Measurements from ENCODE around the gene GABRG3. TPM values are rescaled to one million over a fixed set of nuclear protein-coding genes. Genes with fewer than 3 reads are reported as not detected.

The GABRG3 gene
- total RNA-seq, 1 donor from 2014 or later, result 2.6 TPM

GRCh38 chr15:27124287-27124871 is 153.4 kb downstream of the GABRG3 start:
- DNase-seq (ENCODE audit: extremely low spot score, unreplicated experiment), result no peak
- no peak for TF ChIP-seq CTCF (conservative IDR thresholded peaks at IDR 0.05)
- Mint-ChIP-seq H3K4me1 (ENCODE audit: unreplicated experiment) (peaks cover 26% of the 10 kb centered on the region), H3K36me3 (no peaks in the 10 kb centered on the region), H3K4me3 (no peak overlapping the region), H3K27ac (no peak overlapping the region), H3K9me3 (no peaks in the 10 kb centered on the region), H3K27me3 (no peaks in the 10 kb centered on the region)

- Mint-ChIP-seq H3K4me3 (no peak overlapping the region), H3K27ac (no peak overlapping the region), H3K27me3 (no peaks in the 10 kb centered on the region), H3K36me3 (no peaks in the 10 kb centered on the region), H3K4me1 (ENCODE audit: unreplicated experiment) (peaks cover 26% of the 10 kb centered on the region), H3K9me3 (no peaks in the 10 kb centered on the region)
- no peak for TF ChIP-seq CTCF (conservative IDR thresholded peaks at IDR 0.05)
- DNase-seq (ENCODE audit: extremely low spot score, unreplicated experiment), result no peak
These were observed 154.2 kb downstream of the GABRG3 start for GRCh38 chr15:27125185-27125584.

GRCh38 chr15:27126449-27126848 is 155.5 kb downstream of the GABRG3 start:
- TF ChIP-seq CTCF (conservative IDR thresholded peaks at IDR 0.05), result no peak
- no peak for DNase-seq (ENCODE audit: extremely low spot score, unreplicated experiment)
- Mint-ChIP-seq H3K4me1 (ENCODE audit: unreplicated experiment) (peaks cover 20% of the 10 kb centered on the region), H3K36me3 (no peaks in the 10 kb centered on the region), H3K4me3 (no peak overlapping the region), H3K9me3 (no peaks in the 10 kb centered on the region), H3K27me3 (no peaks in the 10 kb centered on the region), H3K27ac (no peak overlapping the region)

GRCh38 chr15:27127815-27128570 is 157.0 kb downstream of the GABRG3 start:
- Mint-ChIP-seq H3K27ac (no peak overlapping the region), H3K4me3 (no peak overlapping the region), H3K36me3 (no peaks in the 10 kb centered on the region), H3K27me3 (no peaks in the 10 kb centered on the region), H3K9me3 (no peaks in the 10 kb centered on the region), H3K4me1 (ENCODE audit: unreplicated experiment) (peaks cover 16% of the 10 kb centered on the region)
- no peak for DNase-seq (ENCODE audit: extremely low spot score, unreplicated experiment)
- TF ChIP-seq CTCF (conservative IDR thresholded peaks at IDR 0.05), result no peak

- Mint-ChIP-seq H3K27me3 (peaks cover 3% of the 10 kb centered on the region), H3K4me1 (ENCODE audit: unreplicated experiment) (peaks cover 4% of the 10 kb centered on the region), H3K27ac (no peak overlapping the region), H3K36me3 (no peaks in the 10 kb centered on the region), H3K4me3 (no peak overlapping the region), H3K9me3 (no peaks in the 10 kb centered on the region)
- DNase-seq (ENCODE audit: extremely low spot score, unreplicated experiment), result no peak
- TF ChIP-seq CTCF (conservative IDR thresholded peaks at IDR 0.05), result no peak
These were observed 162.3 kb downstream of the GABRG3 start for GRCh38 chr15:27133249-27133648.

Measured in type B pancreatic cell (in vitro differentiated cells).